Measurements from ENCODE around the gene GNL1. TPM values are rescaled to one million over a fixed set of nuclear protein-coding genes. Genes with fewer than 3 reads are reported as not detected.

GNL1 gene
- total and polyA plus RNA-seq, 2 donors (not counting 3 experiments of a cell fraction or from before 2014, with no cell fraction given) = 58.4 to 87.3 TPM

- DNase-seq (ENCODE audit: low read depth, low spot score) = peak; percentile 45
- Histone ChIP-seq H3K9ac (replicated peaks; ENCODE audit: extremely low read depth, insufficient read depth, low read length) (no peak overlapping the region), H3K27me3 (ENCODE audit: control insufficient read depth in 2 of 2, insufficient read depth in 2 of 2, low read length in 2 of 2) (no peaks in the 10 kb centered on the region), H3K9me1 (replicated peaks; ENCODE audit: control insufficient read depth, extremely low read depth, insufficient read depth, low read length) (no peaks in the 10 kb centered on the region), H3K79me2 (ENCODE audit: control insufficient read depth, insufficient read depth, low read length) (no peaks in the 10 kb centered on the region), H4K20me1 (replicated peaks; ENCODE audit: control insufficient read depth, extremely low read depth, insufficient read depth, low read length) (no peaks in the 10 kb centered on the region), H2AFZ (ENCODE audit: low read depth, low read length) (no peak overlapping the region), H3K9me3 (replicated peaks; ENCODE audit: control insufficient read depth, insufficient read depth, low read length) (no peaks in the 10 kb centered on the region), H3K4me3 (replicated peaks in 1 of 3; ENCODE audit: insufficient read depth in 1 of 3, low read depth in 1 of 3, low read length in 3 of 3) (no peak overlapping the region), H3K4me1 (ENCODE audit: control insufficient read depth, extremely low read depth, insufficient read depth, low read length) (peaks cover 8% of the 10 kb centered on the region), H3K4me2 (ENCODE audit: insufficient read depth, low read length) (no peak overlapping the region), H3K27ac (ENCODE audit: insufficient read depth, low read depth, low read length) (no peak overlapping the region), H3K36me3 (ENCODE audit: control insufficient read depth in 2 of 2, extremely low read depth in 1 of 2, insufficient read depth in 2 of 2, low read length in 2 of 2) (peaks cover 30 to 44% of the 10 kb centered on the region in 2 experiments)
- ChIA-PET CTCF (interaction anchor here (0.8 to 8.8 kb wide), 11 partner anchors 11 to 487 kb away, joined by 3 to 149 read pairs (median 5); no protein-coding TSS in a partner anchor), POLR2A (interaction anchor here (0.7 to 6.2 kb wide), 2 partner anchors 14 to 51 kb away, joined by 4 to 63 read pairs; no protein-coding TSS in a partner anchor)
- peak; percentile 86 for FAIRE-seq
- intact Hi-C loops (cut with micrococcal nuclease) (no loop called here), dilution Hi-C loops (cut with MboI; ENCODE audit: extremely low pct_ligation_motif_present, low sequenced_read_pairs) (no loop called here)
- peak; percentile 45 for TF ChIP-seq POLR2AphosphoS5 (IDR thresholded peaks at IDR 0.05; ENCODE audit: insufficient read depth, low read depth, low read length)
- TF ChIP-seq GATA2 (IDR thresholded peaks at IDR 0.05; ENCODE audit: insufficient read depth, insufficient read length, low read depth, low read length) = peak; percentile 51
- no peak for TF ChIP-seq MAX (IDR thresholded peaks at IDR 0.05; ENCODE audit: insufficient read depth, insufficient read length)
- TF ChIP-seq FOS (IDR thresholded peaks at IDR 0.05; ENCODE audit: borderline replicate concordance, insufficient read depth, low read length) = no peak
- TF ChIP-seq POLR2A (IDR thresholded peaks at IDR 0.05; ENCODE audit: low read depth, low read length) = no peak
- no peak for TF ChIP-seq EZH2 (IDR thresholded peaks at IDR 0.05; ENCODE audit: borderline replicate concordance, low read depth, low read length, severe bottlenecking)
- no peak for TF ChIP-seq CTCF (IDR thresholded peaks at IDR 0.05; ENCODE audit: extremely low read depth in 1 of 2, insufficient read depth in 1 of 2, low read depth in 1 of 2, low read length in 2 of 2)
- no peak for TF ChIP-seq MYC (IDR thresholded peaks at IDR 0.05; ENCODE audit: low read depth, low read length)
- no peak for TF ChIP-seq JUN (IDR thresholded peaks at IDR 0.05; ENCODE audit: borderline replicate concordance, insufficient read depth, insufficient read length, low read depth)
- BruUV-seq (replicated peaks) = no TSS peak
Observed at GRCh38 chr6:30599625-30600324, 43.5 kb upstream of the GNL1 start.
